Jurkat, Clone E6-1 (cell line): ENCODE measurements around the gene E2F7.

ENCODE experiments used
- DNase-seq: peaks from one replicate; pipeline ENCODE4 v3.0.0-alpha.2; 2011; ENCODE audit warnings: low read depth, low spot score
- H3K4me3 ChIP-seq: 2 replicates; pipeline ENCODE4 v1.5.1; 2011; ENCODE audit warnings: mild to moderate bottlenecking, low read length, control low read depth, moderate library complexity

The E2F7 gene

GRCh38 chr12:77031745-77032144, 33.6 kb downstream of the E2F7 start:
- DNase-seq, result no peak
- no peak overlapping the region for H3K4me3 ChIP-seq

GRCh38 chr12:77025782-77026314, 39.5 kb downstream of the E2F7 start:
- no peak overlapping the region for H3K4me3 ChIP-seq

GRCh38 chr12:77023501-77023900, 41.9 kb downstream of the E2F7 start:
- DNase-seq, result no peak
- no peak overlapping the region for H3K4me3 ChIP-seq

More at GRCh38 chr12:77025782-77026314, 39.5 kb downstream of the E2F7 start:
- DNase-seq, result no peak

- DNase-seq, result no peak
- H3K4me3 ChIP-seq, result no peak overlapping the region
These were observed 45.4 kb downstream of the E2F7 start for GRCh38 chr12:77019920-77020319.

- no peak for DNase-seq
These were observed 48.8 kb downstream of the E2F7 start for GRCh38 chr12:77016606-77017005.

GRCh38 chr12:77013091-77013490, 52.3 kb downstream of the E2F7 start:
- no peak overlapping the region for H3K4me3 ChIP-seq
- DNase-seq, result no peak

More at GRCh38 chr12:77016606-77017005, 48.8 kb downstream of the E2F7 start:
- H3K4me3 ChIP-seq, result no peak overlapping the region

- DNase-seq, result peak; percentile 66
- H3K4me3 ChIP-seq, result no peak overlapping the region
These were observed 54.4 kb downstream of the E2F7 start for GRCh38 chr12:77010691-77011548.

- no peak overlapping the region for H3K4me3 ChIP-seq
- DNase-seq, result no peak
These were observed 57.9 kb downstream of the E2F7 start for GRCh38 chr12:77007476-77007875.

- DNase-seq, result no peak
- H3K4me3 ChIP-seq, result no peak overlapping the region
These were observed 59.7 kb downstream of the E2F7 start for GRCh38 chr12:77005611-77006098.

GRCh38 chr12:77003914-77004313, 61.5 kb downstream of the E2F7 start:
- no peak overlapping the region for H3K4me3 ChIP-seq
- DNase-seq, result no peak

- H3K4me3 ChIP-seq, result no peak overlapping the region
- no peak for DNase-seq
These were observed 62.1 kb downstream of the E2F7 start for GRCh38 chr12:77003246-77003645.

GRCh38 chr12:77002382-77002781, 63.0 kb downstream of the E2F7 start:
- no peak for DNase-seq
- H3K4me3 ChIP-seq, result no peak overlapping the region

GRCh38 chr12:77001276-77001675, 64.1 kb downstream of the E2F7 start:
- no peak for DNase-seq
- no peak overlapping the region for H3K4me3 ChIP-seq

GRCh38 chr12:76998908-76999556, 66.3 kb downstream of the E2F7 start:
- DNase-seq, result no peak
- no peak overlapping the region for H3K4me3 ChIP-seq

GRCh38 chr12:76998386-76998785, 67.0 kb downstream of the E2F7 start:
- H3K4me3 ChIP-seq, result no peak overlapping the region
- DNase-seq, result no peak

GRCh38 chr12:76997011-76997780, 68.2 kb downstream of the E2F7 start:
- no peak for DNase-seq
- no peak overlapping the region for H3K4me3 ChIP-seq

- DNase-seq, result no peak
- no peak overlapping the region for H3K4me3 ChIP-seq
These were observed 74.7 kb downstream of the E2F7 start for GRCh38 chr12:76990716-76991115.

GRCh38 chr12:76984566-76984965, 80.8 kb downstream of the E2F7 start:
- no peak overlapping the region for H3K4me3 ChIP-seq
- no peak for DNase-seq

- no peak overlapping the region for H3K4me3 ChIP-seq
- DNase-seq, result no peak
These were observed 81.9 kb downstream of the E2F7 start for GRCh38 chr12:76983420-76983819.
